Mucosa of gallbladder (tissue), 1 donor: ENCODE data around the gene DOC2B. TPM values are rescaled to one million over a fixed set of nuclear protein-coding genes. Genes with fewer than 3 reads are reported as not detected.
A peak's percentile ranks its signal among the peaks of the same experiment; 100 is the strongest.
"Not testable (repeated sequence)": the region's sequence is repeated elsewhere in the genome, so short reads cannot be mapped to it uniquely, and the experiment has no call there.

ENCODE experiments used
- DNase-seq: peaks from one replicate; pipeline ENCODE4 v3.0.0-alpha.2; 2020; ENCODE audit warnings: low spot score
- total RNA-seq: library from RNA; stranded (reverse); gene quantifications from one replicate; pipeline ENCODE4 v1.2.1, GENCODE V29; 2021
- donor health status: DM: no; HTN: no; CAD: no.

The DOC2B gene
- 4.5 TPM for total RNA-seq

DNA sequence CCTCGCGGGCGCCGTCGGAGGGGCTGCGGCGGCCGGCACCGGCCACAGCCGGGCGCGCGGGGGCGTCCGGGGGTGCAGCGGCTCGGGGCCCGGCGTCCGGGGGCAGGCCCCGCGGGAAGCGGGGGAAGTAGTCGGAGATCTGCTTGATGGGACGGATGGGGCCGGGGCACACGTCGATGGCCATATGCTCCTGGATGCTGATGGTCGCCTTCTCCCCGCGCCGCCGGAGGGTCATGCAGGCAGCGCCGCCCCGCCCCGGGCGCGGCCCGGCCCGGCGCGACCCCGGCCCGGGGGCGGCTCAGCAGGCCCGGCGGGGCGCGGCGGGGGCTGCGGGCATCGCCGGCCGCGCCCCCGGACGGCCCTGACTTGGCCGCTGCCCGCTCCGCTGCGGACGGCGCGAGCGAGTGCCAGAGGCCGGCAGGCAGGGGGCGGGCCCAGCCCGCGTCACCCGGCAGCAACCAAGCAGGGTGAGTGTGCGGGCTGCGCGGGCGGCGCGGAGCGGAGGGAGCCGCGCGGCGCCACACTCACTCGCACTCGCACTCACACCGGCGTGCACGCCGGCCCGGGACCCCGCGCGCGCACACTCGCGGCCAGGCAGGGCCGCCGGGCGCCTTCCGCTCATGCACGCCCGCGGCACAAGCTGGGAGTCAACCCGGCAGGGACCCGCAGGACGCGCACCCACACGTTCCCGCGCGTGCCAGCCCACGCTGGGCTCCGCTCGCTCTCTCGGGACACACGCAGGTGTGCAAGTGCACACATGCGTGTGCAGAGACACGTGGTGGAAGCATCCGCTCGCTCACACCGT, at the start of gene DOC2B:
Gene DOC2B (minus strand): TSS at position 406 of the 805 bp plus-strand sequence. CDS start 171 bp downstream, at position 235.
- peak; percentile 33 for DNase-seq

- no peak for DNase-seq
These were observed 48.9 kb upstream of the DOC2B start for GRCh38 chr17:230395-230770.

- no peak for DNase-seq
These were observed 48.4 kb upstream of the DOC2B start for GRCh38 chr17:229709-230394.

GRCh38 chr17:228951-229708, 47.7 kb upstream of the DOC2B start:
- no peak for DNase-seq

GRCh38 chr17:227946-228615, 46.6 kb upstream of the DOC2B start:
- no peak for DNase-seq

DNA sequence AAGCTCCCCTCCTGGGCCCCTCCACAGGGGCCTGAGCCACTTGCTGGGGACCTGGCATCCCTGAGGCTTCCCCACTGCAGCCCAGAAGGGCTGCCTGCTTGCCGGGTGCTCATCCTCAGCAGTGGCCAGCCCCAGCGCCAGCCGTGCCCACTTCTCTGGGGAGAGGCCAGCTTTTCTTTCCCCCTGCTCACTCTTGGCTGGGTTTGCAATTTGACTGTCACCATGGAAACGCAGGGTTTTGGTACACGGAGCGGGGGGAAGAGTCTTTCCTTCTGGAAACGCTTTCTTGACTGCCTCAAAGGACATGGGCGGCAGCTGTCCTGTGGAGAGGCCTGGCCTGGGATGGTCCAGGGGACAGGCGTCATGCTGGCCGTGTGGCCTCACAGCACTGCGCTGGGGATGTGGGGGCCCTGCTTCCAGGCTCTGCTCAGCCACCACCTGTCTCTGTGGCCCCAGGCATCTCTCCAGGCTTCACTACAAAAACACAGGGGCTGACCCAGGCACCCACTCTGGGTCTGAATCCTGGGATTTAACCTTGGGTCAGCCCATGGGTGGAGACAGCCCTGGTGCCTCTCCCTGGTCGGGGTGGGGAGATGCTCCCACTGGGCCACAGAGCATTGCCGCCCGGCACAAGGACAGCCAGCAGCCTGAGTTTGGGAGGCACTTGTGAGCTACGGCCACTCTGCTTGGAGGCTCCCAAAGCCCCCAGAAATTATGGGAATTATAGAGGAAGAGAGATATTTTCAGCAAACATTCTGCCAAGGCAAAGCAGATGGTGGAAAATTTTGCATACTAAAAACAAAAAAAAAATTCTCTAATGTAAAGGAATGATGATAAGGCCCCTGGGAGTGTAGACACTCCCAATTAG, 45.9 kb upstream of the DOC2B start:
- DNase-seq: no peak

DNA sequence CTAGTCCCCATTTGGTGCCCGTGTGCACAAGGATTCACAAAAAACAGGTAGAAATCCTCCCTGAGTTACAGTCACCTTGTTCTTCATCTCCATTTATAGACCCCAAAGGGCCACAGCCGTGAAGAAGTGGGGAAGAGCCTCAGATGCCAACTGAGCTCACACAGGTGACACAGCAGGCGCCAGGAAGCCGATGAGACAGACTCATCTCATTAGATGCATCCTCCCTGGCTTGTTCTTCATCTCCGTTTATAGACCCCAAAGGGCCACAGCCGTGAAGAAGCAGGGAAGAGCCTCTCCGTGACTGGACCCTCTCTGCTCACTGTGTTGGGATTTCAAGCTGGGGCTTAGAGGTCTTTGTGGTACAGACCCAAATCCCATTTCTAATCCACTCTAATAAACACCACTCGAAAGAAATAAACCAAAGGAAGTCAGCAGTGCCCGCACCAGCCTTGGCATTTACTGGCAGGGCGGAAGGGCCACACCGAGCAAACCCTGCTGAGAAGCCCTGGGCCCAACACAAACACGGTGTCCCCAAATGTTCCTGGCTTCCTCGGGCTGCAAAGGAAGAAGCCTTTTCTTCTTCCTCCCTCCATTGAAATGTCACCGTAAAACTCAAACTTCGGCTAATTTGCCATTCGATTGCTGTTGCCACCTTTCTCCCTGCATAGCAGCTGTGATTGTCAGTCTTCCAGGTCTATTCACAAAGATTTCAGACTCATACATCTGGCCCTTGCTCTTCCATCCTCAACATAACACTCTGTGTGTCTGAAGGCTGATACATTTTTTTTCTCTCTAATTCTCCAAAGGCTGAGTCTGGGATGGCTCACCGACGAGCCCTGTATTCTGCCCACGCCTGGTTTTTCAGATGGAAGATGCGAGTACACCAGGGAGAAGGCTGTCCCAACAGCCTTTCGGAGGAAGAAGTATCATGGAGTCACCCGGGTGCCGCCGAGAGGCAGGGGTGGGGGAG, 44.9 kb upstream of the DOC2B start:
- no peak for DNase-seq

GRCh38 chr17:225551-225950, 44.1 kb upstream of the DOC2B start:
- DNase-seq: no peak

GRCh38 chr17:224576-224975, 43.1 kb upstream of the DOC2B start:
- DNase-seq: not testable (repeated sequence)

GRCh38 chr17:223723-224471, 42.4 kb upstream of the DOC2B start:
- DNase-seq: no peak

DNA sequence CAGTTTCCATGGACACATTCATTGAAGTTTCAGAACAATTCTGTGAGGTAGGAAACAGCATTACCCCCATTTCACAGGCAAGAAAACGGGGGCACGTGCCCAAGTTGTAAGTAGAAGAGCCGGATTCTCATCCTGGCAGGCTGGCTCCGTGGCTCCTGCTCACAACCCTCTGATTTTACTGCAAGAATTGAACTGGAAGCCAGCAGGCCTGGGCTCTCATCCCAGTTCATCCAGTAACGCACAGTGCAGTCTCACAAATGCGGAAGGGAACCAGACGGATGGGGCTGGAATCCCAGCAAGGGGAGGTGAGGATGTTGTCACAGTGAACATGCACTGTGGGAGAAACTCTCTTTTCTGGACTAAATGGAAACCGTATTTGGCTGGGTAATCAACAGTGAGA, 40.7 kb upstream of the DOC2B start:
- no peak for DNase-seq

DNA sequence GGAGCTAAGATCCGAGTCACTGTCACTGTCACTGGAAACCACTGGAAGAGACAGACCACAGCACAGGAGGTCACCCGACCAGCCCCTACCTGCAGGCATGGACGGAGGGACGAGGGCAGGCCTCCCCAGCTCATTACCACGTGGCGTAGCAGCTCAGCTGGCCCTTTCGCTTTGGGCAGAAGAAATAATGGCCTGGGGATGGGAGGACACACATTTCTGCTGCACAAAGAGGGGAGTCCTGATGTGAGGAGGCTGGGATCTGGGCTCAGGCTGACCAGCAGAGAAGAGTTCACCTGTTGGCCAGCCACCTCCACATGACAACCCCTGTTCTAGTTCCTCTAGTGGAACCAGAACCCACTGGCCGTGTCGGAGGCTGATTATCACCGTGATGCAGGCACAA, 38.2 kb upstream of the DOC2B start:
- no peak for DNase-seq

- no peak for DNase-seq
These were observed 37.1 kb upstream of the DOC2B start for GRCh38 chr17:218432-219110.

GRCh38 chr17:216625-217024, 35.2 kb upstream of the DOC2B start:
- no peak for DNase-seq

- not testable (repeated sequence) for DNase-seq
These were observed 34.4 kb upstream of the DOC2B start for GRCh38 chr17:215563-216478.

DNA sequence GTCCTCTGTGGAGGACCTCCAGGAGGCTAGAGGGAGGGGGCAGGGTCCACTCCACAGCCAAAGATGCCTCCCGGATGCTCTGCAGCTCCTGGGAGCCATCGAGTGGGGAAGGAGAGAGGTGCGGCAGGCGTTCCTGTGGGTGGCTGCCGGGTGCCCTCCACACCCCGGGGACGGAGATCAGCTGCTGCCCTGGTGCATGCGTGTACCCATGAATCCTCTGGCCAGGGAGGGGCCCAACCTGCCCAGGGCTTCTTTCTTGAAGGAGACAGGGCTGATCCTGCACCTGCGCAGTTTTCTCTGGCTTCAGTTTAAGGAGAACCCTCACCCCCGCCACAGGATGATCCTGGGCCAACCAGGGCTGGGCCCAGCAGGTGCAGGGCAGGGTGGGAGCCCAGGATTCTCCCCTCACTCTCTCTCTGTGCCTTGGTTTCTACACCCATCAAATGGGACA, 33.5 kb upstream of the DOC2B start:
- DNase-seq: no peak
